ENCODE measurements around the gene PIH1D1.

PIH1D1 gene

GRCh38 chr19:49398931-49399330 lies 52.7 kb downstream of the PIH1D1 start:
- H4K20me1 ChIP-seq (ENCODE audit: insufficient read depth, low read length, poor library complexity, severe bottlenecking) = no peaks in the 10 kb centered on the region
- no peaks in the 10 kb centered on the region for H3K79me2 ChIP-seq (ENCODE audit: insufficient read depth, low read length)
- no peaks in the 10 kb centered on the region for H3K9me2 ChIP-seq (replicated peaks; ENCODE audit: low read depth, low read length)
- H3K27me3 ChIP-seq (ENCODE audit: insufficient read depth, low read length, poor library complexity, severe bottlenecking) = no peaks in the 10 kb centered on the region
- H3K9me3 ChIP-seq (ENCODE audit: insufficient read depth, low read depth, low read length) = no peaks in the 10 kb centered on the region
- H3K4me2 ChIP-seq (ENCODE audit: low read depth, low read length, poor library complexity, severe bottlenecking) = peak overlapping the region; percentile 27
- no peak for TF ChIP-seq CTCF (conservative IDR thresholded peaks at IDR 0.05; ENCODE audit: low read length)
- TF ChIP-seq EZH2phosphoT487 (IDR thresholded peaks at IDR 0.05; ENCODE audit: borderline replicate concordance) = no peak
- H3K4me3 ChIP-seq (ENCODE audit: low read length, poor library complexity, severe bottlenecking) = no peak overlapping the region
- H2AFZ ChIP-seq (ENCODE audit: low read length) = peak overlapping the region; percentile 28; the same call in 1 of the 2 replicates
- H3K9ac ChIP-seq (ENCODE audit: low read depth, low read length, poor library complexity, severe bottlenecking) = peak overlapping the region; percentile 55
- no peaks in the 10 kb centered on the region for H3F3A ChIP-seq (ENCODE audit: low read depth)
- peaks cover 41% of the 10 kb centered on the region for H3K4me1 ChIP-seq (ENCODE audit: insufficient read depth, low read length, poor library complexity, severe bottlenecking)
- no peaks in the 10 kb centered on the region for H3K36me3 ChIP-seq (ENCODE audit: insufficient read depth, low read length)

- H3K9ac ChIP-seq (ENCODE audit: low read depth, low read length, poor library complexity, severe bottlenecking) = peak overlapping the region; percentile 55
- H3K36me3 ChIP-seq (ENCODE audit: insufficient read depth, low read length) = no peaks in the 10 kb centered on the region
- no peaks in the 10 kb centered on the region for H3K9me3 ChIP-seq (ENCODE audit: insufficient read depth, low read depth, low read length)
- H4K20me1 ChIP-seq (ENCODE audit: insufficient read depth, low read length, poor library complexity, severe bottlenecking) = no peaks in the 10 kb centered on the region
- peak overlapping the region; percentile 27 for H3K4me2 ChIP-seq (ENCODE audit: low read depth, low read length, poor library complexity, severe bottlenecking)
- H3K4me1 ChIP-seq (ENCODE audit: insufficient read depth, low read length, poor library complexity, severe bottlenecking) = peaks cover 34% of the 10 kb centered on the region
- no peaks in the 10 kb centered on the region for H3F3A ChIP-seq (ENCODE audit: low read depth)
- no peak overlapping the region for H3K4me3 ChIP-seq (ENCODE audit: low read length, poor library complexity, severe bottlenecking)
- no peaks in the 10 kb centered on the region for H3K9me2 ChIP-seq (replicated peaks; ENCODE audit: low read depth, low read length)
- peak overlapping the region; percentile 28; the same call in 1 of the 2 replicates for H2AFZ ChIP-seq (ENCODE audit: low read length)
- no peaks in the 10 kb centered on the region for H3K27me3 ChIP-seq (ENCODE audit: insufficient read depth, low read length, poor library complexity, severe bottlenecking)
- H3K79me2 ChIP-seq (ENCODE audit: insufficient read depth, low read length) = no peaks in the 10 kb centered on the region
- no peak for TF ChIP-seq CTCF (conservative IDR thresholded peaks at IDR 0.05; ENCODE audit: low read length)
- TF ChIP-seq EZH2phosphoT487 (IDR thresholded peaks at IDR 0.05; ENCODE audit: borderline replicate concordance) = no peak
Observed at GRCh38 chr19:49398001-49398615, 53.5 kb downstream of the PIH1D1 start.

GRCh38 chr19:49396738-49397505 lies 54.7 kb downstream of the PIH1D1 start:
- Histone ChIP-seq H3K9me2 (replicated peaks; ENCODE audit: low read depth, low read length) (no peaks in the 10 kb centered on the region), H4K20me1 (ENCODE audit: insufficient read depth, low read length, poor library complexity, severe bottlenecking) (no peaks in the 10 kb centered on the region), H3K4me3 (ENCODE audit: low read length, poor library complexity, severe bottlenecking) (no peak overlapping the region), H3K79me2 (ENCODE audit: insufficient read depth, low read length) (no peaks in the 10 kb centered on the region), H2AFZ (ENCODE audit: low read length) (no peak overlapping the region), H3K9ac (ENCODE audit: low read depth, low read length, poor library complexity, severe bottlenecking) (no peak overlapping the region), H3K27me3 (ENCODE audit: insufficient read depth, low read length, poor library complexity, severe bottlenecking) (no peaks in the 10 kb centered on the region), H3F3A (ENCODE audit: low read depth) (no peaks in the 10 kb centered on the region), H3K36me3 (ENCODE audit: insufficient read depth, low read length) (no peaks in the 10 kb centered on the region), H3K9me3 (ENCODE audit: insufficient read depth, low read depth, low read length) (no peaks in the 10 kb centered on the region), H3K4me2 (ENCODE audit: low read depth, low read length, poor library complexity, severe bottlenecking) (no peak overlapping the region), H3K4me1 (ENCODE audit: insufficient read depth, low read length, poor library complexity, severe bottlenecking) (peaks cover 34% of the 10 kb centered on the region)
- TF ChIP-seq CTCF (conservative IDR thresholded peaks at IDR 0.05; ENCODE audit: low read length) = no peak
- TF ChIP-seq EZH2phosphoT487 (IDR thresholded peaks at IDR 0.05; ENCODE audit: borderline replicate concordance) = no peak

Measured in Loucy (cell line).